NCI-H2081 (cell line): ENCODE results near the gene SELE.

ENCODE experiments used
- DNase-seq, 2 experiments: peaks; one replicate each; lab custom pipeline; 2025; lab: John Stamatoyannopoulos, UW

SELE gene, protein sequence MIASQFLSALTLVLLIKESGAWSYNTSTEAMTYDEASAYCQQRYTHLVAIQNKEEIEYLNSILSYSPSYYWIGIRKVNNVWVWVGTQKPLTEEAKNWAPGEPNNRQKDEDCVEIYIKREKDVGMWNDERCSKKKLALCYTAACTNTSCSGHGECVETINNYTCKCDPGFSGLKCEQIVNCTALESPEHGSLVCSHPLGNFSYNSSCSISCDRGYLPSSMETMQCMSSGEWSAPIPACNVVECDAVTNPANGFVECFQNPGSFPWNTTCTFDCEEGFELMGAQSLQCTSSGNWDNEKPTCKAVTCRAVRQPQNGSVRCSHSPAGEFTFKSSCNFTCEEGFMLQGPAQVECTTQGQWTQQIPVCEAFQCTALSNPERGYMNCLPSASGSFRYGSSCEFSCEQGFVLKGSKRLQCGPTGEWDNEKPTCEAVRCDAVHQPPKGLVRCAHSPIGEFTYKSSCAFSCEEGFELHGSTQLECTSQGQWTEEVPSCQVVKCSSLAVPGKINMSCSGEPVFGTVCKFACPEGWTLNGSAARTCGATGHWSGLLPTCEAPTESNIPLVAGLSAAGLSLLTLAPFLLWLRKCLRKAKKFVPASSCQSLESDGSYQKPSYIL

DNA sequence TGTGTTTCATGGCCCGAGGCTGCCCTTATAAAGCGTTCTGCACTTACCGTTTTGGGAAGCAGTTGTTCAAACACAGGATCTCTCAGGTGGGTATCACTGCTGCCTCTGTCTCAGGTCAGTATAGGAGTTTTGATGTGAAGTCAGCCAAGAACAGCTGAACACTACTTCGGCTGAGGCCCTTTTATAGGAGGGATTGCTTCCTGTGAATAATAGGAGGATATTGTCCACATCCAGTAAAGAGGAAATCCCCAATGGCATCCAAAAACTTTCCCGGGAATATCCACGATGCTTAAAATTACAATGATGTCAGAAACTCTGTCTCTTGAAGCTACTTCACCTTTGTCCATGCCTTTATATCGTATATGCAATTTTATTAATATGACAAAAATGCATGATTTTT lies at the start of gene SELE:
Gene SELE (minus strand): TSS at position 156 of the 400 bp plus-strand sequence. CDS start 467 bp downstream, outside the sequence.
- DNase-seq, result no peak

DNA sequence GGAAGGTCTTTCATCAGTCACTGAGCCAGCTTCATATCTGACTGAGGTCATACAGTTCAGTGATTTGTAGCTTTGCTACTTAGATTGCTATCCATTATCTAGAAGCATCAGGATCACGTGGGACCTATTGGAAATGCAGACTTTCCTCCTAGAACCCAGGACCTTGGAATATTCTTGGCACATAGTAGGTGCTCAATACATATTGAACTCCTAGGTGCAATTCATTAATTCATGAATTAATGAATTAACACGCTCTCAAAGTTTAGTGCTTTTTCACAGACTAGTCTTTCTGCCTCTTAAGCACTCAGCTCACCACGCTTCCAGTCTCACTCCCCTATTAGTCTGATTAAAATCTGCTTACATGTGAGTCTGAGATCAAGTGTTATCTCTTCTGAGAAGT lies 48.7 kb upstream of the SELE start:
- DNase-seq, result no peak

DNA sequence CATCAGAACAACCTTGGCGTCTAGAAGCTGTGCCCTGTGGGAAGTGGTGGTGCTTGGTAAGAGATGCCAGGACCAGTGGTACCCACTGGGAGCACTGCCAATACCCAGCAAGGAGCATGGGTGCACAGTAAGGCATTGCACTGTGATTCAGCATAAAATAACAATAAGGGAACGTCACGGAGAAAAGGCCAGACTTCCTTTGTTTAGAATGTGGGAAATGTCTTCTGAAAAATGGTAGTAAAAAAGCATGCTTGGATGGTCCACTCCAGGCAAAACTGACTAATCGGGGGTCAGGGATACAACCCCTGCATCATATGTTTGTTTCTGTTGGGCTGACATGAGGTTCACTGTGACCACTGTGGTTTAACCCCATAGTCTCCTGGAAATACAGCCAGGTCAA lies 46.1 kb upstream of the SELE start:
- no peak for DNase-seq

DNA sequence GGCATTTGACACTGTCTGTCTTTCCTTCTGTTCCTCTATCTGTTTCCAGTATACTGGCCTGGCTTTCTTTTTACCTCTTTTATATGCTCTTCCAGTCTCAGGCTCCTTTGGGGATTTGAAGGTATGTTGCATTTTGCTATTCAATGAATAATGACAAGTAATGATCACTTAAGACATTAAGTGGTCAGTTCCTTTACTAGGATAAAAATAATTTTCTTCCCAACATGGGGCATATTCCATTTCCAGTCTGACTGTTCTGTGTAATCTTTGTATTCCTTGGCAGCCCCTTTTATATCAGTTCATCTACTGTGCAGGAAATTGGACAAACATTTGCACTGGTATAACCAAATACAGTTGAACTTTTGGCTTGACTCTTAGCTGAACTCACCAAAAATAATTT lies 45.3 kb upstream of the SELE start:
- DNase-seq, result no peak

DNA sequence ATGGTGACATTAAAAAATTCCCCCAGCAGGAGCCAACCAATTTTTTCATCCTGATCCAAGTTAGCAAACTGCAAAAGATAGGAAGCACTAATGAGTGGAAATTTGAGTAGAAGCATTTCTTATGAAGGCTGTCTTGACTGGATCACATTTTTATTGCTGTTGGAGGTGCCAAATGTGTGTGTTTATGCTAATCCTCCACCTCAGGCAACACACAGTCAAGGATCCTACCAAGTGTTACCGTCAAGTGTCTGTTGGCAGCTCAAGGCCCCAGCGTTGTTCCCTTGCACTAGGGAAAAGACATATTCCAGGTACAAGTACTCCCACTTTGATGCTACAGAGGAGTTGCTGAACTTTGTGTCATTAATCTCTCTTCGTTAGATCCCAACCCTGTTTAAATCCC lies 42.6 kb upstream of the SELE start:
- DNase-seq, result no peak

DNA sequence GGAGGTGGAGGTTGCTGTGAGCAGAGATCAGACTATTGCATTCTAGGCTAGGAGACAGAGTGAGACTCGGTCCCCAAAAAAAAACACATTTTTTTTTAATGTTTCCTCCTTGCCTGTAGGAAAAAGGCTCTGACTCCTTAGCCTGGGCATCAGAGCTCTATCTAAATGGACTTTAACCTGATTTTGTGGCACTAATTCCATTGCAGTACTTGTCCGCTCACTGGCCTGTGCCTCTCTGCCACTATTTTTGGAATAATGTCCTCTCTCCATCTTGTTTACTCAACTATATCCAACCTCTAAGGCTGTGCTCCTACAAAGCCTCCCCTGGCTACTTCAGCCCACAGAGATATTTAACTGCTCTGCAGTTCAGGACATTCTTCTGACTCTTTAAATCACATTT lies 34.3 kb upstream of the SELE start:
- no peak for DNase-seq

DNA sequence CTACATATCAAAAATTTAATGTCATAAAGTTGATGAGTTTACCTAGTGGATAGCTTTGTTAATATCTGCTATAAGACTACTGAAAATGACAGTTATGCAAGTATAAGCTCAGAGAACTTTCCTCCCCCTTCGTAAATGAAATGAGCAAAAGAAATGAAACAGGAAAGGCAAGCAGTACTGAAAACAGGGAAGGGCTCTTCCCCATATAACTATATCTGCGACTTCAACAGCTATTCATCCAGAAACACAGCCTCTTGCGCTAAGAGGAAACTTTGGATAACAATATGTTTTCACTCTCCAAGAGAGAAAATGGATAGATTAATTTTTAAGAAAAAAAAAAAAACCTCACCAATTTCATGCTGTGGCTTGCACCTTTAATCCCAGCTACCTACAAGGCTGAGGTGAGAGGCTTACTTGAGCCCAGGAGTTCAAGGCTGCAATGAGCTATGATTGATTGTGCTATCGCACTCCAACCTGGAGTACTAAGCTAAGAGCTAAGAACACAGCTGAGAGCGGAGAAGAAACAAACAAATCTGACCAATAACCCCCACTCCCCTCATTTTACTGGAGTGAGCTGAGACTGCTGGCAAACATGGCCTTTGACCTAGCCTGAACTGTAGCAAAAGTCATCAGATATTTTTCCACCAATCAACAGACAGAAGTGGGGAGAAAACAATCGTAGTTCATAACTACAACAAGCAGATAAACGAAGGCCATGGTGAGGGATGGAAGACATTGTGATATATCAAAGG lies 31.9 kb upstream of the SELE start:
- DNase-seq, result no peak

DNA sequence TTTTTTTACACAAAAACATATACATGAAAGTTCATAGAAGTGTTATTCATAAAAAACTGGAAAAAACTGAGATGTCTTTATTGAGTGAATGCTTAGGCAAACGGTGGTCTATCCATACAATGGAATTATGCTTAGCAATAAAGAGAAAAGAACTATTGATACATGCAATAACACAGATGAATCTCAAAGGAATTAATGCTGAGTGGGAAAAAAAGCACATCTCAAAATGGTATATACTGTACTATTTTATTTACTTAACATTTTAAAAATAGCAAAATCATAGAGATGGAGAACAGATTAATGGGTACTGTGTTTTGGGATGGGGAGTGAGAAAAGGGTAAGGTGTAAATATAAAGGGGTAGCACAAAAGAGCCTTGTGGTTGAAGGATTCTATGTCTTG lies 31.0 kb upstream of the SELE start:
- no peak for DNase-seq

DNA sequence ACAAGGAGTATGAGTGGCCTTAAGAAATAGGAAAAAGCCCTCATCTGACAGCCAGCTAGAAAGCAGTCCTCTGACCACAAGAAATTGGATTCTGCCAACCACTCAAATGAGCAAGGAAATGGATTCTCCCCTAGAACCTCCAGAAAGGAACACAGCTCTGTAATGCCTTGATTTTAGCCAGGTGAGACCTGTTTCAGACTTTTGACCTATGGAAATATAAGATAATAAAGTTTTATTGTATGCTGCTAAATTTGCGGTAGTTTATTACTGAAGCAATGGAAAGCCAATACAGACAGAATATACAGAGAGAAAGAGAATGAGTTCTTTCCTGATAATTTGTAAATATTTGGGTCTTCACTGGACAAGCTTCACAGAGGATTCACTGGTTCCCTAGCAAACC lies 28.8 kb upstream of the SELE start:
- DNase-seq, result no peak

DNA sequence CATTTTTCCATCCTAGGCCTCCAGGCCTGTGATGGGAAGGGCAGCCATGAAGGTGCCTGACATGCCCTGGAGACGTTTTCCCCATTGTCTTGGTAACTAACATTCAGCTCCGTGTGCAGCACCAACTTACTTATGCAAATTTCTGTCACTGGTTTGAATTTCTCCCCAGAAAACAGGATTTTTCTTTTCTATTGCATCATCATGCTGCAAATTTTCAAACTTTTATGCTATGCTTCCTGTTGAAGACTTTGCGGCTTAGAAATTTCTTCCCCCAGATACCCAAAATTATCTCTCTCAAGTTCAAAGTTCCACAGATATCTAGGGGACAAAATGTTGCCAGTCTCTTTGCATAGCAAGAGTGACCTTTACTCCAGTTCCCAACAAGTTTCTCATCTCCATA lies 25.2 kb upstream of the SELE start:
- DNase-seq, result no peak

DNA sequence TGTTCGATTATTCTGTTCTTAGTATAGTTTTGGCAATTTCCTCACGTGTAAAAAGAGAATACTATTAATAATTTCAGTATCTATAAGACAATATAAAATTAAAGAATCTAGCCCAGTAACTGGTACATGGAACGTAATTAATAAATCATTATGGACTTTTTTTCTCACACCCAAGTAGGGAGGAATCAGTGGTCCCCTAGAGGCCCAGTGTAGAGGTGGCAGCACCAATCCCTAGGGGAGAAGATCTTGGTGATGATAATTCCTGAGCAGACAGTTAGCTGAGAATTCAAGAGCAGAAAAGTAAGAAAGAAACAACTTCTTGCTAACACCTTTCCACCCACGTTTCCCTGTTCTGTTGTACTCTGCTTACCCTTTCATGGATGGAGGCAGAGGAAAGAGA lies 19.7 kb upstream of the SELE start:
- DNase-seq, result no peak

DNA sequence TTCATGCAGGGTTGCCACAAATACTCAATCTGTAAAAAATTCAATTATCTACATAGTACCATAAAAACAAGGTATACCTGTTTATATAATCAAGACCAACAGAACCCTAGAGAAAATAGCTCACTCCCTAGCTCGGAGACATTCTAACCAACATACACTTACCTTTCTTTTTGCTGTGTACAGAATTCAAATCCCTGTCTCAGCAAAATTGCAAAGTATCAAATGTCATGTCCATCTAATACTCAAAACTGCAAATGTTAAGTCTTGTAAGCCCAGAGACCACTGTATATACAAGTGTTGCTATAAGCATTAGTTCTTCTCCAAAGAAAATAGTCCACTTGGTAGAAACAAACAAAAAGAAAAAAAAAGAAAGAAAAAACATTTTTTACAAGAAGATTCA lies 16.2 kb upstream of the SELE start:
- DNase-seq, result no peak

DNA sequence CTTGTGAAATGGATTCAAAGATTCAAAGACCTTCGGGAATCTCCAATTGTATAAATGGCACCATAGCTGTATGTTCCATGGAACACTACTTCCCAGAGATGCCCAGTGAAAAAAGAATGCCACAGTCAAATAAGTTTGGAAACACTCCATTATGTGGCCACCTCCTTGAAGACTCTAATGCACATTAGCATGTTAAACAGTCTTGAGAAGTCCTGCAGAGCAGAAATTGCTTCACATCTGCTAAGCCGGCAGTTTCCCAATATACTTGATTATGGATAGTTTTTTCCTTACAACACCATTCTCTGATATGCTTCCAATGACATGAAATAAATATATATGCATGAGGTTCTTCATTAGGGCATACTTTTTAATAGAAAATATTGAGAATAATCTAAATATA lies 12.7 kb upstream of the SELE start:
- no peak for DNase-seq

DNA sequence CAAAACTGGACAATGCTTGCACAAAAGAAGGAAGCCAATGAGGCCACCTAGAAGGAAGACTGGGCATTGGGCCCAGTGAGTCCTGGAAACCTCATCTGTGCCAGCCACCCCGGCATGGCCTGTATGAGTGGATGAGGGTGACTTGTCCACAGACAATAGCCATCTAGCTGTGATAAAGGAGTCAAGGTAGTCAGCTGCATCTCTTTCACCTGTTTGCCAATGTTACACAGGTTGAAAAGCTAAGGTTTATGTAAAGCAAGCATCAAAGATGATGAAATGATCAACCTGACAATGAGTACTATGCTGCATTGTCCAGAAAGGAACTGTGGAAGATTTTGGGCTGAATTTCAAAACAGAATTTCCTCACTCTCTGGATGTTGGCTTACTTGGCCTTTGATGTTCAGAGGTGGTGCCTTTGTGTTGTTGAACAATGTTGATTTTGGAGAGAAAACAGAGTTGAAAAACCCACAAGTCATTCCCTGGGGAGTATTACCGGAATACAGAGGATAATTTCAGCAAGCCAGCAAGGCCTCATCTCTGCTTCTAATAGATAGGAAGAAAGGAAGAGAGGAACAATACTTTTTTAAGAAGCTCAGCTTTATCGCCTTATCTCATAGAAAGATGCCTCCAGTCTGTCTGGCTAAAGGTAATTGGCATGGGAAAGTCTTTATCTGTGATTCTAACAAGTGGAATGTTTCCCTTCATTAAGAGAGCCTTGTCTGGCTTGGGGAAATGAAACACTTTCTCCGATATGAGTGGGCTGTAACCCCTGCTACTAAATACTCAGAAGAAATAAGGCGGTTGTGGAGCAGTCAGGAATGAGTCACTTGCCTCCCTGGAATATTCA lies 11.4 kb upstream of the SELE start:
- DNase-seq, result no peak

DNA sequence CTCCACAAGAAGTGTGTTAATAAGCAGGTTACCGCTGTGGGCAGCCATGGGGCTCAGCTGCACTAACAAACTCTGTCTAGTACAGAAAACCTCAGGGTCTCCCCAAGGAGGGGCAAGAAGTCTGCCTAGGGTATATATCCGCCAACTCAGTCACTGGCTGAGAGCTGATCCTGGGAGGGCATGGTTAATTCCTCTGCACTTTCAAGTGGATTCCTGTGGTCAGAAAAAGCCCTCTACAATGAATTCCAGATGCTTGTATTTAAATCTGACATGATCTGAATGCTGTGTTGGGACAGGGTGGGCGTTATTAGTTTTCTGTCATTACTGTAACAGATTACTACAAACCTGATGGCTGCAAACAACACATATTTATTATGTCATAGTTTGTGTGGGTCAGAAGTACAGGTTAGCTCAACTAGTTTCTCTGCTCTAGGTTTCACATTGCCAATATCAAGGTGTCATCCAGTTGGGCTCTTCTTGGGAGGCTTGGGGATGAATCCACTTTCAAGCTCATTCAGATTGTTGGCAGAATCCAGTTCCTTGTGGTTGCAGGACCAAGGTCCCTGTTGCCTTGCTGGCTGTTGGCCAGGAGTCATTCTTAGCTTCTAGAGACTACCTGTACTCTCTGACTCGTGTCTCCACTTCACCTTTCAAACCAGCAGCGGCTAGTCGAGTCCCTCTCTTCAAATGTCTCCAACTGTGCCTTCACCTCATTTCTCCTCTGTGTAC lies 8.0 kb upstream of the SELE start:
- DNase-seq, result no peak

DNA sequence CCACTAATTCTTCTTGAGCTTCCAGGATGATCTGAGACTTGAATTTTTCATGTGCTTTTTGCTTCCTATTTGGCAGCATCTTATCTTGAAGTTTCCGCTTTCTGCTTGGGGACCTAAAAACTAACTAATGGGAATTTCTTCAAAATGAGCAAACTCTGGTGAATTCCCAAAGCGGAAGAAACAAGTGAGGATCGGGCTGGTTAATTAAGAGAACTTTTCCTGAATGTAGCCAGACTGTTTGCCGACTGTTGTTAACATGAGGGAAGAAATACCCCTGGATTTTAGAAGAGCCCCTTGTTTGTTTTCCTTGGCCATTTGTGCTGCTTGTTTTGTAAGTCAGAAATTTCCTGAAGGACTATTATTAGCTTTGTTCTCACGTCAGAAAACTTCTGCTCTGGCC lies 6.1 kb upstream of the SELE start:
- DNase-seq, result no peak

DNA sequence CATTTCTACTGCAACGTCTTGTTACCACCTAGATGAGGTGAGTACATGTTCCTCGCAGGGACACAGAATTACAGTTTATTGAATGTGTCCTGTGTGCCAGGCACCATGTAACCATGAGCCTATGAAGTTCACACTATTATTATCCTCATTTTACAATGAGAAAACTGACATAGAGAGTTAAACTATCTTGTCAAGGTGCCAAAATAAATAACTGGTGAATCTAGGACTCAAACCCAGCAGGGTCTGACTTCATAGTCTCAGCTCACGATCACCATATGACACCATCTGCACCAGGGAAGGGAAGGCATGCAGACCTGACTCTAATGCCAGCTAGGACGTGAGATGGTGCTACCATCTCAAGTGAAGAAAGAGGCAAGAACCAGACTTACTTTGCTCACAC lies 2.4 kb downstream of the SELE start:
- DNase-seq, result peak in 1 of 2 experiments; percentile 29

DNA sequence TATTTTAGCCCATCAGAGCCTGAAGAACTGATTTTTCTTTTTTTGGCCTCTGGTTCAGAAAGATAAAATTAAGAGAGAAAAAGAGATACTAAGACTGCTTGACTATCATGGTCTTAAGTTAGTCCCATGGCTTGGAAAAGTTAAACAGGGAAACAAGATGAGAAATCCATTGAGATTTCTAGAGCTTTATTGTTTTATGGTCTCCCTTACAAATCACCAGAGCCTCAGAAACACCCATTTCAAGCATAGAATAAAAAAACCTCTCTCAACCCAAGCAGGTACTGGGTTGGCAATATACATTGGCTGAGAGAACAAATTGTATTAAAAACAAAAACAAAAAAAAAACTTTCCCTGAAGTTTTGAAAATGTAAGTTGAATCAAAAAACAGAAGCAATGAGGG lies 3.9 kb downstream of the SELE start:
- no peak for DNase-seq

DNA sequence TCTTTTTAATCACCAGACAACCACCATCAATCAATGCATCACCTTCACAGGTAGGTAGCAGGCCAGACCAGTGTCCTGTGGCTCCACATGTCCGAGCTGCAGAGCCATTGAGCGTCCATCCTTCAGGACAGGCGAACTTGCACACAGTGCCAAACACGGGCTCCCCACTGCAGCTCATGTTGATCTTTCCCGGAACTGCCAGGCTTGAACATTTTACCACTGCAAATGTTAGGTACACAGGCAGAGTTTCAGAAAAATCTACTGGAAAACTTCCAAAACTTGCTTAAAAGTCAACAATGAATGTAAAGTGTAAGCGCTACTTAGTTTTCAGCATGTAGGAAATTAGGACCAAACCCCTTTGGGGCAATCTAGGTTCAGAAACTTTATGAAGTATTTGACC lies 6.6 kb downstream of the SELE start:
- DNase-seq, result no peak

DNA sequence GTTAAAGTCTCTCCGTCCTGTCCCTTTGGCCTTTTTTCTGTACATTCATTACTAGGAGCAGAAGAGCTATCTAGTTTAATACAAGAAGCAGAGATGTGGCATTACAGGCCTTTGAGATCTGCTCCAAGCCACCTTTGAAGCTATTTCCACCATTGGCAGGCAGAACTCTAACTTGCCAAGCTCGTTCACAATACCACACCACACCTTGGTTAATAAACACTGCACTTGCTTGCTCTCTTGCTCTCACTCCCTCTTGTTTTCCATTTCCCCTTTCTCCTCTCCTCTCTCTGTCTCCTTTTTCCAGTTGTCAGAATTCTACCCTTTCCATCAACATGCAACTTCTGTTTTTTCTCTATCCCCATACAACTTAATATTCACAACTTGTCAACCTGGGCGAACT lies 7.0 kb downstream of the SELE start:
- DNase-seq, result no peak

DNA sequence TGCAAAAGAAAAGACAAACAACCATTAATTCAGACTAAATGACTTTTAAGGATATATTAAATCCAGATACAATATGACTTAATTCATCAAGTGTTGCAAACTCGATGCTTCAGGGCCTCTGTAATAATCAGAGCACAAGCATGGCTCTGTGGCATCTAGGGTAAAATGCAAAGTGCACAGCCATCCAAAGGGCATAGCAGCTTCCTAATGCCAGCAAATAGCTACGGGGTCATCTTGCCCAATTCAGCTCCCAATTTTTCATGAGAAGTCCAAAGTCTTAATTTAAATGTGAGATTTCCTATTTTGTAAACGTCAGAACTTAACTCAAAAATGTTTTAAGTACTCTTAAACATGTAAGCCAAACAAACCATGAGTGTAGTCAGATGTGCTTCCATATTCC lies 7.9 kb downstream of the SELE start:
- no peak for DNase-seq

DNA sequence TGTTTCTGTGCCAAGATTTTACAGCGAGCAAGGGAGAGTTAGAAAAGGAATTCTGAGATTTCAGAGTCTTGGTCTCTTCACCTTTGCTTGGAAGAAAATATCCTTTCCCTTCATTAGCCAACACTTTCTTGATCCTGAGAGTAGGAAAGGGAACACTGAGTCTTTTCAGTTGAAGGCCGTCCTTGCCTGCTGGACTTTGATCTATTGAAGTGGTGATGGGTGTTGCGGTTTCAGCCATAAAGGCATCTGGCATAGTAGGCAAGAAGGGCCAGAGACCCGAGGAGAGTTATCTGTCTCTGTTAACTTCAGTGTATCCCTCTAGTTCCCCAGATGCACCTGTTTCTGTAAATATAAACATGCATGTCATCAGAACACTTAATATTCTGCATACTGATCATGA lies 9.7 kb downstream of the SELE start:
- no peak for DNase-seq
